ENCODE measurements around the gene EEF1G.

GRCh38 chr11:62579252-62579651 lies 5.6 kb upstream of the EEF1G start:
- TF ChIP-seq CTCF (IDR thresholded peaks at IDR 0.05) (no peak), POLR2AphosphoS5 (IDR thresholded peaks at IDR 0.05) (no peak), POLR2A (IDR thresholded peaks at IDR 0.05) (no peak)

All from sigmoid colon (tissue), 4 donors.